Measurements from ENCODE around the gene CHD5.

Gene CHD5

DNA sequence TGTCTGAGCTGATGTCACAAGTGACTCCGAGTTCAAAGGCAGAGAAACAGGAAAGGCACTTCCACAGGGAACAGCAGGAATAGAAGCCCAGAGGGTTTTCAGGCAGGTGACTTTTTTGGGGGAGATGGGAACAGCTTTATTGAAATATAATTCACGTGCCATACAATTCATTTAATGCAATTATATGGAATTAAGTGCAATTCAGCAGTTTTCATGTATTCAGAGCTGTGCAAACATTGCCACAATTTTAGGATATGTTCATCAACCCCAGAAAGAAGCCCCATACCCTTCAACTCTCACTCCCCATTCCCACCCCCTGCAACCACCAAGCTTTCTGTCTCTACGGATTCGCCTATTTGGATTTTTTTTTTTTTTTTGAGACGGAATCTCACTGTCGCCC lies 117.5 kb downstream of the CHD5 start:
- no peak for DNase-seq

DNA sequence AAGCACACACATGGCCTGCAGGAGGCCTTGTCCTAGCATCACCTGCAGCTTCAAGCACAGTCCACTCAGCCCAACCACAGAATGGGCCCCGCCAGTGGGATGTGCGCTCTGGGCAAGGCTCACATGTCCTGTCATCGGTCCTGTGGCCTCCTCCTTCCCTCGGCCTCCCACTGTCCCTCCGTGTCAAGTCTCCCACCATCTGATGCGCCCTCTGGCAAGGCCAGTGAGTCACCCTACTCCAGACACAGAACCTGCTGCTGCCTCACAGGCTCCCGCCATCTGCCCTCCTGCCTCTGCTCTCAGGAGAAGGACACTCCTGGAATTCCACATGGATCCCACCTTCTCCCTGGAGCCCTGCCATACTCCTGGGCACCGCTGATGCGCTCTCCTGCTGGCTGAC lies 120.3 kb downstream of the CHD5 start:
- DNase-seq, result no peak

DNA sequence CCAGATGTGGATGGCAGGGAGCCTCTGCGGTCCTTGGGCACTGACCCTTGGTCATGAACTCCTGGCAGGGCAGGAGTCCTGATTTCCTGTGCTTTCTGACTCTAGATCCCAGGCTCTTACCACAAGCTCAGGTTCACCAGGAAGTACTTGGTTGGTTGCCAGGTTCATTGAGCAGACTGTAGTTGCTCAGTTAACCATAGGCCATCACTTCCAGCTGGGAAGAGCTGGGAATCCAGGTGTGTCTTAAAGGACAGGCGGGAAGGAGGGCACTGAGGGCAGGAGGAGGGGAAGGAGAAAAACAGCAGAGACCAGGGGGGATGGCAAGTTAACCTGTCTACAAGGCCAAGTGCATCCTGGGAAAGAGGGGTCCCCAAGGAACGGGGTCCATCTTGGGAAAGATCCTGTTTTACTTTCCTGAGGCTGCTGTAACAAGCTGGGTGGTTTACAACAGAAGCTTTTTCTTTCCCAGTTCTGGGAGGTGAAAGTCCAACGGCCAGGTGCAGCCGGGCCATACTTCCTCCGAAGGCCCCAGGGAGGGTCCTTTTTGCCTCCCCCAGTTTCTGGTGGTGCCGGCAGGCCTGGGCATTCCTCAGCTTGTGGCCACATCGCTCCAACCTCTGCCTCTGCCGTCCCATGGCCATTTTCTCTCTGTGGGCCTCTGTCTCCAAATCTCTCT lies 122.8 kb downstream of the CHD5 start:
- DNase-seq, result no peak

DNA sequence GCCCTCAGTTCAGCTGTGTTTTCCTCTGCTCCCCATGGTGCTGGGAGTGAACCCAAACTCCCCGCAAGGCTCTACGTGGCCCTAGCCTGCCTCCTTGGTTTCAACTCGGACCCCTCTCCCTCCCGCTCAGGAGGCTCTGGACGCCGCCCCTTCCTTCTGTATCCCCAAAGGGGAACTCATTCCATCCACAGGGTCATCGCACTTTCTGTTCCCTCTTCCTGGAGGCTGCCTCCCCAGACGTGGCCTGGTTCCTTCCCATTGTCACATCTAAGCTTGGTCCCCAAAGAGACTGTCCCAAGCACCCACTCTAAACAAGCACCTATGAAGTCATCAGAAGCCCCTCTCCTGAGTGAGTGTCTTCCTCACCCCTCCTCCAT lies 123.6 kb downstream of the CHD5 start:
- no peak for DNase-seq

DNA sequence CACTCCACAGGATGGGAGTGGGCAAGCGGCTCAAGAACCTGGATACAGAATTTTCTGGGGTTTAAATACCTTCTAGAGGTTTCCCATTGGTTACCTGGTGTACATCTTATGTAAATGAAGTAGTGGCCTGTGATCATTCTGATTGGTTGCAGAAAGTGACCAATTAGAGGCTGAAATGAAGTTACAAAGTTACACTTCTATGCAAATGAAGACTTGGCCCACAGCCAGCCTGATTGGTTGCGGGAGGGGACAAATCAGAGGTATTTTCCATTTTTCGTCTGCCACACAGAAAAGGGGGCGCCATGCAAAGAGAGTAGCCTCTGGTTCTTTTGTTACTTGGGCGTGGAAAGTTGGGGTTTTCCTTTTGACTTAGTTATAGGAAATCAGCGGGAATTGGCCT lies 125.5 kb downstream of the CHD5 start:
- DNase-seq, result no peak

DNA sequence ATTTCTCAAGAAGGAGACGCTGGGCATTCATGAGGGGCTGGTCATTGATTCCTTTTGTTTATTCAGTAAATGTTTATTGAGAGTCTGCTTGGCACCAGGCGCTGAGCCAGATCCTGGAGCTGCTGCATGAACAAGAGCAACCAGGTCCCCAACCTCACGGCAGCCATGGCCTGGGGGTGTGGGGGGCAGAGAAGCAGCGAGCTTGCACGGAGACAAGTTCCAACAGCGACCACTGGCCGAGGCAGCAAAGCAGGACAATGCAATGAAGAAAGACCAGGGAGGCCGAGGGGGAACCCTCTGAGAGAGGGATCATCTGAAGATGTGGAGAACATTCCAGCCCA lies 126.9 kb downstream of the CHD5 start:
- no peak for DNase-seq

DNA sequence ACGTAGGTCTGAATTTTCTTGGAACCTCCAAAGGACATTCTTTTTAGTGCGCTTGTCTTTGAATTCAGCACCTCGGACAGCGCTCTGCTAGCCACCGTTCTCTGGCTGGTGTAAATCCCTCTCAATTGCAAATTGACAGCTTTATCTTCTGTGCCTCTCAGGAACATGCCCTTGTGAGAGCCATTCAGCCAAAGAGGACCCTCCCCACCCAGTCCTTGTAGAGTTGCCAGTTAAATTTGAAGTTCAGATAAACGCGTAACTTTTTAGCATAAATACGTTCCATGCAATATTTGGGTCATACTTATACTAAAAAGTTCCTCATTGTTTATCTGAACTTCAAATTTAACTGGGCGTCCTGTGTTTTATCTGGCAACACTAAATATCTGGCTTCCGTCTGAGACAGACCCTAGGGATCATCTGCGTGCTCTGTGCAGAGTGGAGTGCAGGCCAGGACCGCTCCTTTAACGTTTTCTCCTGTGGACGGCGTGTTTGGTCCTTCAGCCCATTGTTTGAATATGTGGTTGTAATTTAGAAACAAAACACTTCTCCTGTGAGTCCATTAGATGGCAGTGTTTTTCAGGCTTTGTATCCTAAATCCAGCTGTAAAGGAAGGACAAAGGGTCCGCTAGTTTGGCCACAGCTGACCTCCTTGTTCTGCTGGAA lies 127.4 kb downstream of the CHD5 start:
- DNase-seq, result peak; percentile 66
